Measurements from ENCODE around the gene ING5. TPM values are rescaled to one million over a fixed set of nuclear protein-coding genes. Genes with fewer than 3 reads are reported as not detected.

Gene ING5
- total RNA-seq, 1 experiment from 2014 or later = 45.9 TPM

- Histone ChIP-seq H3K4me1 (ENCODE audit: control insufficient read depth in 1 of 2, insufficient read depth in 2 of 2, low read length in 2 of 2) (peaks cover 0 to 3% of the 10 kb centered on the region in 2 experiments; a peak in 2 of 4 replicates), H3K36me3 (ENCODE audit: control insufficient read depth in 1 of 2, insufficient read depth in 2 of 2, low read length in 2 of 2) (peaks cover 22 to 24% of the 10 kb centered on the region in 2 experiments), H3K4me2 (ENCODE audit: low read length) (no peak overlapping the region), H3K27me3 (ENCODE audit: insufficient read depth, low read length) (no peaks in the 10 kb centered on the region), H3K9me3 (ENCODE audit: control insufficient read depth in 1 of 2, insufficient read depth in 1 of 2, low read depth in 1 of 2, low read length in 2 of 2) (no peaks in the 10 kb centered on the region), H3K9me2 (ENCODE audit: insufficient read depth) (no peaks in the 10 kb centered on the region), H2AFZ (ENCODE audit: low read depth, low read length, poor library complexity, severe bottlenecking) (no peak overlapping the region), H3K9ac (ENCODE audit: low read length) (no peak overlapping the region), H3K79me2 (ENCODE audit: insufficient read depth, low read length) (peaks cover 10% of the 10 kb centered on the region; the same call in 1 of the 2 replicates), H4K20me1 (ENCODE audit: insufficient read depth) (no peaks in the 10 kb centered on the region), H3K27ac (ENCODE audit: low read depth, low read length) (no peak overlapping the region), H3K4me3 (replicated peaks in 1 of 2; ENCODE audit: low read depth in 1 of 2, low read length in 2 of 2) (no peak overlapping the region)
- TF ChIP-seq CEBPB (IDR thresholded peaks at IDR 0.05; ENCODE audit: low read depth) = no peak
- TF ChIP-seq CBX3 (IDR thresholded peaks at IDR 0.05; ENCODE audit: low read depth) = no peak
- no peak for TF ChIP-seq FOSL1 (IDR thresholded peaks at IDR 0.05; ENCODE audit: low read depth)
- TF ChIP-seq EGR1 (IDR thresholded peaks at IDR 0.05; ENCODE audit: low read depth) = no peak
- TF ChIP-seq TCF7L2 (IDR thresholded peaks at IDR 0.05; ENCODE audit: borderline replicate concordance, extremely low read depth, insufficient read depth, insufficient read length) = no peak
- TF ChIP-seq, protein P1, sequence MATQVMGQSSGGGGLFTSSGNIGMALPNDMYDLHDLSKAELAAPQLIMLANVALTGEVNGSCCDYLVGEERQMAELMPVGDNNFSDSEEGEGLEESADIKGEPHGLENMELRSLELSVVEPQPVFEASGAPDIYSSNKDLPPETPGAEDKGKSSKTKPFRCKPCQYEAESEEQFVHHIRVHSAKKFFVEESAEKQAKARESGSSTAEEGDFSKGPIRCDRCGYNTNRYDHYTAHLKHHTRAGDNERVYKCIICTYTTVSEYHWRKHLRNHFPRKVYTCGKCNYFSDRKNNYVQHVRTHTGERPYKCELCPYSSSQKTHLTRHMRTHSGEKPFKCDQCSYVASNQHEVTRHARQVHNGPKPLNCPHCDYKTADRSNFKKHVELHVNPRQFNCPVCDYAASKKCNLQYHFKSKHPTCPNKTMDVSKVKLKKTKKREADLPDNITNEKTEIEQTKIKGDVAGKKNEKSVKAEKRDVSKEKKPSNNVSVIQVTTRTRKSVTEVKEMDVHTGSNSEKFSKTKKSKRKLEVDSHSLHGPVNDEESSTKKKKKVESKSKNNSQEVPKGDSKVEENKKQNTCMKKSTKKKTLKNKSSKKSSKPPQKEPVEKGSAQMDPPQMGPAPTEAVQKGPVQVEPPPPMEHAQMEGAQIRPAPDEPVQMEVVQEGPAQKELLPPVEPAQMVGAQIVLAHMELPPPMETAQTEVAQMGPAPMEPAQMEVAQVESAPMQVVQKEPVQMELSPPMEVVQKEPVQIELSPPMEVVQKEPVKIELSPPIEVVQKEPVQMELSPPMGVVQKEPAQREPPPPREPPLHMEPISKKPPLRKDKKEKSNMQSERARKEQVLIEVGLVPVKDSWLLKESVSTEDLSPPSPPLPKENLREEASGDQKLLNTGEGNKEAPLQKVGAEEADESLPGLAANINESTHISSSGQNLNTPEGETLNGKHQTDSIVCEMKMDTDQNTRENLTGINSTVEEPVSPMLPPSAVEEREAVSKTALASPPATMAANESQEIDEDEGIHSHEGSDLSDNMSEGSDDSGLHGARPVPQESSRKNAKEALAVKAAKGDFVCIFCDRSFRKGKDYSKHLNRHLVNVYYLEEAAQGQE (IDR thresholded peaks at IDR 0.05; ENCODE audit: low read depth) = no peak
- TF ChIP-seq, protein P2, sequence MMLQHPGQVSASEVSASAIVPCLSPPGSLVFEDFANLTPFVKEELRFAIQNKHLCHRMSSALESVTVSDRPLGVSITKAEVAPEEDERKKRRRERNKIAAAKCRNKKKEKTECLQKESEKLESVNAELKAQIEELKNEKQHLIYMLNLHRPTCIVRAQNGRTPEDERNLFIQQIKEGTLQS (IDR thresholded peaks at IDR 0.05) = no peak
- TF ChIP-seq EZH2phosphoT487 (IDR thresholded peaks at IDR 0.05; ENCODE audit: borderline replicate concordance) = no peak
- TF ChIP-seq POLR2A (IDR thresholded peaks at IDR 0.05; ENCODE audit: borderline replicate concordance, extremely low read depth, insufficient read depth, insufficient read length) = no peak
- TF ChIP-seq JUND (IDR thresholded peaks at IDR 0.05) = no peak
- TF ChIP-seq ZFX (IDR thresholded peaks at IDR 0.05) = no peak
- no peak; the same call in none of the 2 replicates for TF ChIP-seq POLR2AphosphoS5 (IDR thresholded peaks at IDR 0.05; ENCODE audit: low read depth, low read length)
- TF ChIP-seq ZBTB33 (IDR thresholded peaks at IDR 0.05; ENCODE audit: extremely low read depth, insufficient replicate concordance, low read length) = no peak
- TF ChIP-seq SRF (IDR thresholded peaks at IDR 0.05; ENCODE audit: low read depth) = no peak
- TF ChIP-seq SIN3A (IDR thresholded peaks at IDR 0.05; ENCODE audit: low read depth) = no peak
- no peak for TF ChIP-seq CTCF (IDR thresholded peaks at IDR 0.05 in 2 of 3, conservative IDR thresholded peaks at IDR 0.05 in 1 of 3; ENCODE audit: borderline replicate concordance in 1 of 3, insufficient read depth in 1 of 3, low read depth in 2 of 3, low read length in 2 of 3)
- ChIA-PET RAD21 (ENCODE audit: low non-redundant PET in 1 of 2, low total read pairs in 2 of 2, uncharacterized antibody in 2 of 2, unreplicated experiment in 2 of 2) (no interaction called here), POLR2A (no interaction called here), CTCF (no interaction called here)
- BruUV-seq (replicated peaks) = no TSS peak
- ATAC-seq (no peak), DNase-seq (ENCODE audit: low read depth, low spot score) (no peak)
- intact Hi-C loops (cut with micrococcal nuclease) = no loop called here
These were observed 26.0 kb upstream of the ING5 start for GRCh38 chr2:241675885-241676284.
